GM21529 (cell line): ENCODE measurements around the gene ADAMTS6.
"Not testable (repeated sequence)": the region's sequence is repeated elsewhere in the genome, so short reads cannot be mapped to it uniquely, and the experiment has no call there.

Experiments
- ATAC-seq: cut with Tn5 transposase; IDR thresholded peaks from one replicate; pipeline ENCODE4 v1.9.1; 2021; ENCODE audit not compliant: unreplicated experiment

Gene ADAMTS6

GRCh38 chr5:65199993-65200675 lies 281.6 kb downstream of the ADAMTS6 start:
- ATAC-seq = no peak

GRCh38 chr5:65198456-65199120 lies 283.1 kb downstream of the ADAMTS6 start:
- ATAC-seq = no peak

GRCh38 chr5:65197531-65198455 lies 283.9 kb downstream of the ADAMTS6 start:
- ATAC-seq = no peak

- ATAC-seq = no peak
These were observed 286.8 kb downstream of the ADAMTS6 start for GRCh38 chr5:65194871-65195270.

- no peak for ATAC-seq
These were observed 289.4 kb downstream of the ADAMTS6 start for GRCh38 chr5:65192331-65192730.

GRCh38 chr5:65191554-65192135 lies 290.1 kb downstream of the ADAMTS6 start:
- no peak for ATAC-seq

GRCh38 chr5:65190328-65191053 lies 291.2 kb downstream of the ADAMTS6 start:
- ATAC-seq = peak; percentile 53

GRCh38 chr5:65186646-65187227 lies 295.0 kb downstream of the ADAMTS6 start:
- no peak for ATAC-seq

GRCh38 chr5:65185468-65185867 lies 296.3 kb downstream of the ADAMTS6 start:
- no peak for ATAC-seq

GRCh38 chr5:65184780-65185179 lies 296.9 kb downstream of the ADAMTS6 start:
- ATAC-seq = no peak

GRCh38 chr5:65174231-65174630 lies 307.5 kb downstream of the ADAMTS6 start:
- not testable (repeated sequence) for ATAC-seq

GRCh38 chr5:65173130-65173525 lies 308.6 kb downstream of the ADAMTS6 start:
- no peak for ATAC-seq

- ATAC-seq = peak; percentile 96
These were observed 309.1 kb downstream of the ADAMTS6 start for GRCh38 chr5:65172486-65173129.

GRCh38 chr5:65171645-65172044 lies 310.1 kb downstream of the ADAMTS6 start:
- ATAC-seq = no peak

- no peak for ATAC-seq
These were observed 318.0 kb downstream of the ADAMTS6 start for GRCh38 chr5:65163698-65164097.

GRCh38 chr5:65161655-65162054 lies 320.1 kb downstream of the ADAMTS6 start:
- ATAC-seq = no peak

- ATAC-seq = no peak
These were observed 323.7 kb downstream of the ADAMTS6 start for GRCh38 chr5:65157906-65158603.

GRCh38 chr5:65156933-65157332 lies 324.8 kb downstream of the ADAMTS6 start:
- ATAC-seq = no peak

GRCh38 chr5:65152131-65152530 lies 329.6 kb downstream of the ADAMTS6 start:
- no peak for ATAC-seq
